ENCODE results near the gene CLCN4.

GRCh38 chrX:10177004-10177396, 20.2 kb downstream of the CLCN4 start:
- TF ChIP-seq, protein P1, sequence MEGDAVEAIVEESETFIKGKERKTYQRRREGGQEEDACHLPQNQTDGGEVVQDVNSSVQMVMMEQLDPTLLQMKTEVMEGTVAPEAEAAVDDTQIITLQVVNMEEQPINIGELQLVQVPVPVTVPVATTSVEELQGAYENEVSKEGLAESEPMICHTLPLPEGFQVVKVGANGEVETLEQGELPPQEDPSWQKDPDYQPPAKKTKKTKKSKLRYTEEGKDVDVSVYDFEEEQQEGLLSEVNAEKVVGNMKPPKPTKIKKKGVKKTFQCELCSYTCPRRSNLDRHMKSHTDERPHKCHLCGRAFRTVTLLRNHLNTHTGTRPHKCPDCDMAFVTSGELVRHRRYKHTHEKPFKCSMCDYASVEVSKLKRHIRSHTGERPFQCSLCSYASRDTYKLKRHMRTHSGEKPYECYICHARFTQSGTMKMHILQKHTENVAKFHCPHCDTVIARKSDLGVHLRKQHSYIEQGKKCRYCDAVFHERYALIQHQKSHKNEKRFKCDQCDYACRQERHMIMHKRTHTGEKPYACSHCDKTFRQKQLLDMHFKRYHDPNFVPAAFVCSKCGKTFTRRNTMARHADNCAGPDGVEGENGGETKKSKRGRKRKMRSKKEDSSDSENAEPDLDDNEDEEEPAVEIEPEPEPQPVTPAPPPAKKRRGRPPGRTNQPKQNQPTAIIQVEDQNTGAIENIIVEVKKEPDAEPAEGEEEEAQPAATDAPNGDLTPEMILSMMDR (IDR thresholded peaks at IDR 0.05) = no peak
- no peak for TF ChIP-seq POLR2A (IDR thresholded peaks at IDR 0.05)
